ENCODE data around the gene PRPF18.

PRPF18 gene

GRCh38 chr10:13590886-13591285 is 4.1 kb downstream of the PRPF18 start:
- Histone ChIP-seq H3K9me3 (ENCODE audit: insufficient read depth, low read length) (no peaks in the 10 kb centered on the region), H2AFZ (ENCODE audit: low read depth, low read length) (no peak overlapping the region), H3K4me3 (ENCODE audit: low read length) (no peak overlapping the region), H4K20me1 (ENCODE audit: insufficient read depth, low read length) (no peaks in the 10 kb centered on the region), H3K9ac (ENCODE audit: low read length) (no peak overlapping the region), H3K4me2 (ENCODE audit: low read length) (no peak overlapping the region), H3K36me3 (replicated peaks; ENCODE audit: low read depth, low read length) (no peaks in the 10 kb centered on the region), H3K27ac (ENCODE audit: low read length) (no peak overlapping the region), H3K79me2 (ENCODE audit: low read length) (peaks cover 15% of the 10 kb centered on the region), H3K27me3 (ENCODE audit: low read depth, low read length) (no peaks in the 10 kb centered on the region), H3K4me1 (ENCODE audit: low read length) (peaks cover 9% of the 10 kb centered on the region)
- TF ChIP-seq, protein P1, sequence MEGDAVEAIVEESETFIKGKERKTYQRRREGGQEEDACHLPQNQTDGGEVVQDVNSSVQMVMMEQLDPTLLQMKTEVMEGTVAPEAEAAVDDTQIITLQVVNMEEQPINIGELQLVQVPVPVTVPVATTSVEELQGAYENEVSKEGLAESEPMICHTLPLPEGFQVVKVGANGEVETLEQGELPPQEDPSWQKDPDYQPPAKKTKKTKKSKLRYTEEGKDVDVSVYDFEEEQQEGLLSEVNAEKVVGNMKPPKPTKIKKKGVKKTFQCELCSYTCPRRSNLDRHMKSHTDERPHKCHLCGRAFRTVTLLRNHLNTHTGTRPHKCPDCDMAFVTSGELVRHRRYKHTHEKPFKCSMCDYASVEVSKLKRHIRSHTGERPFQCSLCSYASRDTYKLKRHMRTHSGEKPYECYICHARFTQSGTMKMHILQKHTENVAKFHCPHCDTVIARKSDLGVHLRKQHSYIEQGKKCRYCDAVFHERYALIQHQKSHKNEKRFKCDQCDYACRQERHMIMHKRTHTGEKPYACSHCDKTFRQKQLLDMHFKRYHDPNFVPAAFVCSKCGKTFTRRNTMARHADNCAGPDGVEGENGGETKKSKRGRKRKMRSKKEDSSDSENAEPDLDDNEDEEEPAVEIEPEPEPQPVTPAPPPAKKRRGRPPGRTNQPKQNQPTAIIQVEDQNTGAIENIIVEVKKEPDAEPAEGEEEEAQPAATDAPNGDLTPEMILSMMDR (IDR thresholded peaks at IDR 0.05; ENCODE audit: low read depth, low read length), result no peak
- no peak for TF ChIP-seq EZH2phosphoT487 (IDR thresholded peaks at IDR 0.05; ENCODE audit: low read depth)

GRCh38 chr10:13592306-13592705 is 5.5 kb downstream of the PRPF18 start:
- Histone ChIP-seq H3K9me3 (ENCODE audit: insufficient read depth, low read length) (no peaks in the 10 kb centered on the region), H3K27me3 (ENCODE audit: low read depth, low read length) (no peaks in the 10 kb centered on the region), H3K4me2 (ENCODE audit: low read length) (no peak overlapping the region), H3K79me2 (ENCODE audit: low read length) (peaks cover 10% of the 10 kb centered on the region), H3K9ac (ENCODE audit: low read length) (no peak overlapping the region), H2AFZ (ENCODE audit: low read depth, low read length) (no peak overlapping the region), H3K4me3 (ENCODE audit: low read length) (no peak overlapping the region), H3K4me1 (ENCODE audit: low read length) (peaks cover 5% of the 10 kb centered on the region; the same call in 1 of the 2 replicates), H3K36me3 (replicated peaks; ENCODE audit: low read depth, low read length) (no peaks in the 10 kb centered on the region), H3K27ac (ENCODE audit: low read length) (no peak overlapping the region), H4K20me1 (ENCODE audit: insufficient read depth, low read length) (no peaks in the 10 kb centered on the region)
- no peak for TF ChIP-seq EZH2phosphoT487 (IDR thresholded peaks at IDR 0.05; ENCODE audit: low read depth)
- TF ChIP-seq, protein P1 (IDR thresholded peaks at IDR 0.05; ENCODE audit: low read depth, low read length), result no peak

GRCh38 chr10:13593535-13593934 is 6.8 kb downstream of the PRPF18 start:
- Histone ChIP-seq H2AFZ (ENCODE audit: low read depth, low read length) (no peak overlapping the region), H3K4me1 (ENCODE audit: low read length) (no peaks in the 10 kb centered on the region), H3K9me3 (ENCODE audit: insufficient read depth, low read length) (no peaks in the 10 kb centered on the region), H3K36me3 (replicated peaks; ENCODE audit: low read depth, low read length) (no peaks in the 10 kb centered on the region), H3K4me2 (ENCODE audit: low read length) (no peak overlapping the region), H3K27ac (ENCODE audit: low read length) (no peak overlapping the region), H3K4me3 (ENCODE audit: low read length) (no peak overlapping the region), H4K20me1 (ENCODE audit: insufficient read depth, low read length) (no peaks in the 10 kb centered on the region), H3K79me2 (ENCODE audit: low read length) (0 out of 2 replicates have a peak, but pooled peaks cover 2% of the 10 kb centered on the region), H3K9ac (ENCODE audit: low read length) (no peak overlapping the region), H3K27me3 (ENCODE audit: low read depth, low read length) (no peaks in the 10 kb centered on the region)
- no peak for TF ChIP-seq EZH2phosphoT487 (IDR thresholded peaks at IDR 0.05; ENCODE audit: low read depth)
- TF ChIP-seq, protein P1 (IDR thresholded peaks at IDR 0.05; ENCODE audit: low read depth, low read length), result no peak

DNA sequence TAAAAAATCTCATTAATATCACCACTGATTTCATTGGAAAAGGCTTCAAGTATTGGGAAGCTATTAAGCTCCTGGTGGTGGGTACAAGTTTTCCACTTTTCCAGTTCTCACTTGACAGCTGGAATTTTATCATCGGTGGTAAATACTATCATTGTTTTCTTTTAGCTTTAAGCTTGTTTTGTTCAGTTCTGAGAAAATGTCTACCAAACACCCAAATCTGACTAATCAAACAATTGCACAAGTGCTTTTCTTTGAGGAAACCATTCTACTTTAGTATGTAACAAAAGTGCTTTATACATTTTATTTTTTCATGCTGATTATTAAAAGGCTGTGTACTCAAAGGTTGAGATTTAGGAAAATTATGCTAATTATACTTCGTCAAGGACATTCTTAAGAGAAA is 7.9 kb downstream of the PRPF18 start:
- Histone ChIP-seq H3K9ac (ENCODE audit: low read length) (no peak overlapping the region), H4K20me1 (ENCODE audit: insufficient read depth, low read length) (no peaks in the 10 kb centered on the region), H3K9me3 (ENCODE audit: insufficient read depth, low read length) (no peaks in the 10 kb centered on the region), H3K79me2 (ENCODE audit: low read length) (no peaks in the 10 kb centered on the region), H3K36me3 (replicated peaks; ENCODE audit: low read depth, low read length) (no peaks in the 10 kb centered on the region), H3K4me3 (ENCODE audit: low read length) (no peak overlapping the region), H2AFZ (ENCODE audit: low read depth, low read length) (no peak overlapping the region), H3K27ac (ENCODE audit: low read length) (no peak overlapping the region), H3K4me2 (ENCODE audit: low read length) (no peak overlapping the region), H3K27me3 (ENCODE audit: low read depth, low read length) (no peaks in the 10 kb centered on the region), H3K4me1 (ENCODE audit: low read length) (no peaks in the 10 kb centered on the region)
- TF ChIP-seq, protein P1 (IDR thresholded peaks at IDR 0.05; ENCODE audit: low read depth, low read length), result no peak
- no peak for TF ChIP-seq EZH2phosphoT487 (IDR thresholded peaks at IDR 0.05; ENCODE audit: low read depth)

Measured in OCI-LY3 (cell line).